PC-3 (cell line): ENCODE measurements around the gene PLRG1. TPM values are rescaled to one million over a fixed set of nuclear protein-coding genes. Genes with fewer than 3 reads are reported as not detected.

ENCODE experiments used
- ATAC-seq: fragments of 200-7000 bp; cut with Tn5 transposase; 2 replicates; pipeline ENCODE4 v1.9.1; 2020; ENCODE audit warnings: mild to moderate bottlenecking, moderate library complexity
- BruUV-seq: library from RNA; stranded (reverse); fragments of 400-500 nt; replicated peaks from 2 replicates; lab custom pipeline; 2021; lab: Mats Ljungman, UMichigan
- CTCF ChIA-PET: fragments of 300-600 bp; sonication (Branson Sonifier 250); formaldehyde crosslinking; loops from one replicate; lab custom pipeline; 2022; ENCODE audit warnings: antibody characterized with exemption; lab: Charles Lee
- POLR2A ChIA-PET: fragments of 300-600 bp; sonication (Branson Sonifier 250); formaldehyde crosslinking; loops from one replicate; lab custom pipeline; 2022; ENCODE audit warnings: antibody characterized with exemption; ENCODE audit not compliant: unreplicated experiment; lab: Charles Lee
- DNase-seq: peaks from one replicate; pipeline ENCODE4 v3.0.0-alpha.2; 2015
- H2AFZ ChIP-seq: fragments of 300-600 bp; sonication (generic); 2 replicates; pipeline ENCODE4 v1.6.0; 2016; ENCODE audit warnings: antibody characterized with exemption, low read length
- H3F3A ChIP-seq: fragments of 300-600 bp; sonication (generic); one replicate; pipeline ENCODE4 v1.6.0; 2017; ENCODE audit warnings: antibody characterized with exemption, low read length, control low read depth, mild to moderate bottlenecking; ENCODE audit not compliant: unreplicated experiment
- H3K27ac ChIP-seq: fragments of 300-600 bp; sonication (generic); 2 replicates; pipeline ENCODE4 v1.5.1; 2016; ENCODE audit warnings: mild to moderate bottlenecking, low read length
- H3K27me3 ChIP-seq: fragments of 300-600 bp; sonication (generic); 2 replicates; pipeline ENCODE4 v1.6.1; 2016; ENCODE audit warnings: low read length, mixed read lengths
- H3K36me3 ChIP-seq: fragments of 300-600 bp; sonication (generic); 2 replicates; pipeline ENCODE4 v1.6.1; 2016; ENCODE audit warnings: low read depth, mixed run types, low read length, mixed read lengths
- H3K4me1 ChIP-seq: fragments of 300-600 bp; sonication (generic); 2 replicates; pipeline ENCODE4 v1.5.1; 2016; ENCODE audit warnings: low read length; ENCODE audit not compliant: insufficient read depth
- H3K4me2 ChIP-seq: fragments of 300-600 bp; sonication (generic); 2 replicates; pipeline ENCODE4 v1.6.0; 2016; ENCODE audit warnings: low read length
- H3K4me3 ChIP-seq: fragments of 300-600 bp; sonication (generic); 2 replicates; pipeline ENCODE4 v1.5.1; 2016; ENCODE audit warnings: mild to moderate bottlenecking, low read length, mixed read lengths
- H3K79me2 ChIP-seq: fragments of 300-600 bp; sonication (generic); 2 replicates; pipeline ENCODE4 v1.6.1; 2017; ENCODE audit warnings: low read length, mixed read lengths
- H3K9ac ChIP-seq: fragments of 300-600 bp; sonication (generic); 2 replicates; pipeline ENCODE4 v1.6.0; 2016; ENCODE audit warnings: mild to moderate bottlenecking, low read length
- H3K9me2 ChIP-seq: fragments of 300-600 bp; sonication (generic); replicated peaks from 2 replicates; pipeline ENCODE4 v1.6.1; 2016; ENCODE audit warnings: mixed run types, low read length, mixed read lengths
- H3K9me3 ChIP-seq: fragments of 300-600 bp; sonication (generic); 2 replicates; pipeline ENCODE4 v1.6.1; 2016; ENCODE audit warnings: low read length, mixed read lengths
- H4K20me1 ChIP-seq: fragments of 300-600 bp; sonication (generic); 2 replicates; pipeline ENCODE4 v1.6.1; 2016; ENCODE audit warnings: low read length, mixed read lengths
- CTCF ChIP-seq: fragments of 300-600 bp; sonication (generic); conservative IDR thresholded peaks from 2 replicates; pipeline ENCODE4 v1.5.1; 2017; ENCODE audit warnings: antibody characterized with exemption, low read depth, mild to moderate bottlenecking, low read length
- EZH2 ChIP-seq: fragments of 300-600 bp; sonication (generic); IDR thresholded peaks from one replicate; pipeline ENCODE4 v1.6.1; 2017; ENCODE audit warnings: antibody characterized with exemption, mild to moderate bottlenecking, low read length; ENCODE audit not compliant: unreplicated experiment
- EZH2phosphoT487 ChIP-seq: fragments of 300-600 bp; sonication (generic); IDR thresholded peaks from 2 replicates; pipeline ENCODE4 v1.6.1; 2018; ENCODE audit warnings: mild to moderate bottlenecking, antibody characterized with exemption, low read length, borderline replicate concordance
- intact Hi-C: fragments of 100-400 bp; cut with micrococcal nuclease; formaldehyde crosslinking; loops from 2 replicates; pipeline ENCODE4 v1.9.0; 2023
- total RNA-seq: library from RNA; depleted of rRNA; stranded (reverse); fragments of >200 nt; gene quantifications from 2 replicates; pipeline ENCODE4 v1.2.3, GENCODE V29; 2014

The PLRG1 gene
- total RNA-seq, 1 experiment from 2014 or later: 51.7 TPM

DNA sequence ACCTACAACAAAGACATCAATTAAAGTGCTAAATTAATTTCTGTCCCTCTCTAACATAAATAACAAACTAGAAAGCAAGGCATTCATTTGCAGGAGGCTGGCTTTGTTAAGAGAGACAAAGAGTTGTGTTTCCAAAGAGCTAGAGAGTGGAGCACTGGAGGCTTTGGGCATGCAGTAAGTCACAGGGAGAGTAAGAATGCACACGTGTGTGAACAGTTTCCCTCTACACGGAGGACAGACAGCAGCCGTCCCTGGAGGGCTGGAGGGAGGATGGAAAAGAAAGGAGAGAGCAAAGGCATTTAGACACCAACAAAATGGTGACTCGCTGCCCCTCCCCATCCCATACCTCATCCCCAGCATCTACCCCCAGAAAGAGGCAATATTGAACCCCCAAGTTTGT lies 38.2 kb downstream of the PLRG1 start:
- Histone ChIP-seq H4K20me1 (no peaks in the 10 kb centered on the region), H3K27ac (no peak overlapping the region), H3K4me1 (peaks cover 10% of the 10 kb centered on the region), H3K9me3 (no peaks in the 10 kb centered on the region), H2AFZ (no peak overlapping the region), H3K4me2 (no peak overlapping the region), H3K79me2 (no peaks in the 10 kb centered on the region), H3F3A (no peaks in the 10 kb centered on the region), H3K4me3 (no peak overlapping the region), H3K9ac (no peak overlapping the region), H3K36me3 (no peaks in the 10 kb centered on the region), H3K27me3 (0 out of 2 replicates have a peak, but pooled peaks cover 12% of the 10 kb centered on the region), H3K9me2 (no peaks in the 10 kb centered on the region)
- no peak for ATAC-seq
- intact Hi-C loops: no loop called here
- TF ChIP-seq EZH2 (no peak), CTCF (no peak), EZH2phosphoT487 (no peak)
- BruUV-seq: no TSS peak
- DNase-seq: no peak
- CTCF ChIA-PET: no interaction called here
- POLR2A ChIA-PET: no interaction called here

GRCh38 chr4:154511548-154511947 lies 38.7 kb downstream of the PLRG1 start:
- H3K9me2 ChIP-seq: no peaks in the 10 kb centered on the region
- no peaks in the 10 kb centered on the region for H4K20me1 ChIP-seq
- no peaks in the 10 kb centered on the region for H3K79me2 ChIP-seq
- BruUV-seq: no TSS peak
- no peak overlapping the region for H2AFZ ChIP-seq
- no peaks in the 10 kb centered on the region for H3F3A ChIP-seq
- no peaks in the 10 kb centered on the region for H3K9me3 ChIP-seq
- CTCF ChIA-PET: no interaction called here
- no peaks in the 10 kb centered on the region for H3K36me3 ChIP-seq
- H3K27me3 ChIP-seq: 0 out of 2 replicates have a peak, but pooled peaks cover 9% of the 10 kb centered on the region
- H3K27ac ChIP-seq: no peak overlapping the region
- DNase-seq (no peak), ATAC-seq (no peak)
- no peak overlapping the region for H3K4me3 ChIP-seq
- H3K9ac ChIP-seq: no peak overlapping the region
- H3K4me1 ChIP-seq: peaks cover 14% of the 10 kb centered on the region
- POLR2A ChIA-PET: no interaction called here
- TF ChIP-seq CTCF: no peak
- TF ChIP-seq EZH2: no peak
- no peak for TF ChIP-seq EZH2phosphoT487
- no peak overlapping the region for H3K4me2 ChIP-seq
- intact Hi-C loops: no loop called here

GRCh38 chr4:154507156-154507555 lies 43.0 kb downstream of the PLRG1 start:
- Histone ChIP-seq H3K79me2 (no peaks in the 10 kb centered on the region), H3K27ac (peak overlapping the region; percentile 71), H3K36me3 (no peaks in the 10 kb centered on the region), H3K27me3 (peaks cover 7% of the 10 kb centered on the region; the same call in 1 of the 2 replicates), H3K9me3 (no peaks in the 10 kb centered on the region), H2AFZ (0 out of 2 replicates have a peak overlapping the region, but pooled peaks have one; percentile 32), H3K4me3 (no peak overlapping the region), H3K4me2 (peak overlapping the region; percentile 51), H4K20me1 (no peaks in the 10 kb centered on the region), H3K4me1 (peaks cover 21% of the 10 kb centered on the region), H3K9ac (no peak overlapping the region), H3F3A (no peaks in the 10 kb centered on the region), H3K9me2 (no peaks in the 10 kb centered on the region)
- CTCF ChIA-PET: no interaction called here
- intact Hi-C loops: loop anchor here (5.0 kb wide), 1 partner anchor 180 kb away; no protein-coding TSS in a partner anchor
- ATAC-seq: peak; percentile 88
- DNase-seq: peak; percentile 82
- no peak for TF ChIP-seq CTCF
- TF ChIP-seq EZH2: no peak
- TF ChIP-seq EZH2phosphoT487: no peak
- POLR2A ChIA-PET: no interaction called here
- BruUV-seq: no TSS peak
